OCI-LY7 (cell line): ENCODE data around the gene ODC1. TPM values are rescaled to one million over a fixed set of nuclear protein-coding genes. Genes with fewer than 3 reads are reported as not detected.

Experiments
- BruUV-seq: library from RNA; stranded (reverse); fragments of 400-500 nt; replicated peaks from 2 replicates; lab custom pipeline; 2021; lab: Mats Ljungman, UMichigan
- CTCF ChIA-PET: fragments of 300-600 bp; sonication (Branson Sonifier 250); formaldehyde crosslinking; loops from one replicate; lab custom pipeline; 2022; ENCODE audit warnings: antibody characterized with exemption; ENCODE audit not compliant: unreplicated experiment; lab: Charles Lee
- POLR2A ChIA-PET: fragments of 300-600 bp; sonication (Branson Sonifier 250); formaldehyde crosslinking; loops from one replicate; lab custom pipeline; 2022; ENCODE audit warnings: antibody characterized with exemption; lab: Charles Lee
- DNase-seq: peaks from one replicate; pipeline ENCODE4 v3.0.0-alpha.2; 2015; ENCODE audit warnings: low spot score
- H2AFZ ChIP-seq: fragments of 200-600 bp; sonication (generic), shearing (Covaris generic); 2 replicates; pipeline ENCODE4 v1.6.1; 2014; ENCODE audit warnings: mild to moderate bottlenecking, antibody characterized with exemption, low read length, moderate library complexity
- H3K27ac ChIP-seq: fragments of 200-600 bp; sonication (generic); 2 replicates; pipeline ENCODE4 v1.5.1; 2014; ENCODE audit warnings: mixed run types, low read depth, mild to moderate bottlenecking, moderate library complexity, low read length, inconsistent platforms; ENCODE audit not compliant: poor library complexity, severe bottlenecking
- H3K36me3 ChIP-seq: fragments of 200-600 bp; sonication (generic); 2 replicates; pipeline ENCODE4 v1.6.1; 2014; ENCODE audit warnings: mild to moderate bottlenecking, antibody characterized with exemption, low read length, moderate library complexity, mixed read lengths; ENCODE audit not compliant: insufficient read depth
- H3K4me1 ChIP-seq: fragments of 200-600 bp; sonication (generic); 2 replicates; pipeline ENCODE4 v1.5.1; 2014; ENCODE audit warnings: mild to moderate bottlenecking, low read length; ENCODE audit not compliant: insufficient read depth, poor library complexity, severe bottlenecking
- H3K4me2 ChIP-seq: fragments of 200-600 bp; sonication (generic); 2 replicates; pipeline ENCODE4 v1.6.1; 2014; ENCODE audit warnings: mild to moderate bottlenecking, low read length
- H3K4me3 ChIP-seq: fragments of 200-600 bp; sonication (generic); 2 replicates; pipeline ENCODE4 v1.5.1; 2014; ENCODE audit warnings: mild to moderate bottlenecking, low read depth, low read length; ENCODE audit not compliant: poor library complexity, severe bottlenecking
- H3K79me2 ChIP-seq: fragments of 200-600 bp; sonication (generic); 2 replicates; pipeline ENCODE4 v1.6.1; 2016; ENCODE audit warnings: low read depth, mild to moderate bottlenecking, low read length, moderate library complexity, mixed read lengths; ENCODE audit not compliant: insufficient read depth
- H3K9me2 ChIP-seq: fragments of 200-600 bp; sonication (generic); 2 replicates; pipeline ENCODE4 v1.6.1; 2016; ENCODE audit warnings: mild to moderate bottlenecking, low read length, mixed read lengths; ENCODE audit not compliant: insufficient read depth
- H3K9me3 ChIP-seq: fragments of 200-600 bp; sonication (generic); 2 replicates; pipeline ENCODE4 v1.6.1; 2014; ENCODE audit warnings: mild to moderate bottlenecking, mixed run types, low read length, mixed read lengths
- H4K20me1 ChIP-seq: fragments of 200-600 bp; sonication (generic); 2 replicates; pipeline ENCODE4 v1.6.1; 2014; ENCODE audit warnings: mild to moderate bottlenecking, antibody characterized with exemption, low read length, moderate library complexity, mixed read lengths; ENCODE audit not compliant: insufficient read depth
- CTCF ChIP-seq: fragments of 200-600 bp; sonication (generic); conservative IDR thresholded peaks from 2 replicates; pipeline ENCODE4 v1.5.1; 2014; ENCODE audit warnings: mild to moderate bottlenecking, antibody characterized with exemption, low read length, moderate library complexity, mixed read lengths
- EZH2phosphoT487 ChIP-seq: fragments of 200-600 bp; sonication (generic); IDR thresholded peaks from 2 replicates; pipeline ENCODE4 v1.6.1; 2018; ENCODE audit warnings: low read depth, borderline replicate concordance, mild to moderate bottlenecking, mixed run types, antibody characterized with exemption, low read length, moderate library complexity, mixed read lengths
- intact Hi-C: fragments of 100-400 bp; cut with micrococcal nuclease; formaldehyde crosslinking; loops from one replicate; pipeline ENCODE4 v1.10.0; 2022; ENCODE audit not compliant: unreplicated experiment
- total RNA-seq, 2 experiments: library from RNA; depleted of rRNA in 1 of 2; stranded (reverse); fragments of >200 nt in 1 of 2; shearing (Covaris generic) in 1 of 2; gene quantifications; 2 replicates each; pipeline ENCODE4 v1.2.3, GENCODE V29; 2014 to 2022

The ODC1 gene
- total RNA-seq, 2 experiments from 2014 or later = 256 to 273 TPM

GRCh38 chr2:10431797-10432196, 16.3 kb downstream of the ODC1 start:
- DNase-seq = no peak
- Histone ChIP-seq H3K9me2 (no peaks in the 10 kb centered on the region), H3K4me2 (peak overlapping the region; percentile 64; the same call in 1 of the 2 replicates), H3K79me2 (no peaks in the 10 kb centered on the region), H3K4me1 (peaks cover 5% of the 10 kb centered on the region), H2AFZ (0 out of 2 replicates have a peak overlapping the region, but pooled peaks have one; percentile 12), H4K20me1 (no peaks in the 10 kb centered on the region), H3K36me3 (no peaks in the 10 kb centered on the region), H3K27ac (no peak overlapping the region), H3K4me3 (no peak overlapping the region), H3K9me3 (no peaks in the 10 kb centered on the region)
- intact Hi-C loops = loop anchor here (1.0 kb wide), 1 partner anchor 165 kb away; no protein-coding TSS in a partner anchor
- CTCF ChIA-PET = interaction anchor here (0.5 kb wide), 1 partner anchor 13 kb away, joined by 3 read pairs; no protein-coding TSS in a partner anchor
- TF ChIP-seq EZH2phosphoT487 = no peak
- no peak for TF ChIP-seq CTCF
- POLR2A ChIA-PET = interaction anchor here (0.5 to 1.1 kb wide), 2 partner anchors 134 to 323 kb away, joined by 4 read pairs; no protein-coding TSS in a partner anchor
- no TSS peak for BruUV-seq

GRCh38 chr2:10430886-10431622, 17.1 kb downstream of the ODC1 start:
- no peaks in the 10 kb centered on the region for H3K9me3 ChIP-seq
- H3K27ac ChIP-seq = no peak overlapping the region
- intact Hi-C loops = loop anchor here (1.0 kb wide), 1 partner anchor 165 kb away; no protein-coding TSS in a partner anchor
- H4K20me1 ChIP-seq = no peaks in the 10 kb centered on the region
- H3K79me2 ChIP-seq = no peaks in the 10 kb centered on the region
- H2AFZ ChIP-seq = no peak overlapping the region
- H3K4me2 ChIP-seq = no peak overlapping the region
- no peak for DNase-seq
- peaks cover 5% of the 10 kb centered on the region for H3K4me1 ChIP-seq
- ChIA-PET POLR2A (interaction anchor here (0.5 to 1.1 kb wide), 3 partner anchors 133 to 161 kb away, joined by 3 to 5 read pairs (median 4); no protein-coding TSS in a partner anchor), CTCF (interaction anchor here (0.5 to 0.6 kb wide), 2 partner anchors 13 to 39 kb away, joined by 3 read pairs; no protein-coding TSS in a partner anchor)
- H3K4me3 ChIP-seq = no peak overlapping the region
- BruUV-seq = no TSS peak
- TF ChIP-seq EZH2phosphoT487 (no peak), CTCF (no peak)
- no peaks in the 10 kb centered on the region for H3K9me2 ChIP-seq
- H3K36me3 ChIP-seq = no peaks in the 10 kb centered on the region

GRCh38 chr2:10428924-10429323, 19.2 kb downstream of the ODC1 start:
- no peak for DNase-seq
- H3K4me1 ChIP-seq = no peaks in the 10 kb centered on the region
- H3K79me2 ChIP-seq = no peaks in the 10 kb centered on the region
- no peak overlapping the region for H2AFZ ChIP-seq
- no peaks in the 10 kb centered on the region for H3K36me3 ChIP-seq
- H3K27ac ChIP-seq = no peak overlapping the region
- H3K9me3 ChIP-seq = no peaks in the 10 kb centered on the region
- no peak overlapping the region for H3K4me3 ChIP-seq
- ChIA-PET CTCF (no interaction called here), POLR2A (interaction anchor here (1.4 kb wide), 1 partner anchor 19 kb away, joined by 3 read pairs; no protein-coding TSS in a partner anchor)
- BruUV-seq = no TSS peak
- intact Hi-C loops = no loop called here
- no peaks in the 10 kb centered on the region for H3K9me2 ChIP-seq
- no peaks in the 10 kb centered on the region for H4K20me1 ChIP-seq
- no peak overlapping the region for H3K4me2 ChIP-seq
- TF ChIP-seq CTCF (no peak), EZH2phosphoT487 (no peak)
